Measurements from ENCODE around the gene DSC1. TPM values are rescaled to one million over a fixed set of nuclear protein-coding genes. Genes with fewer than 3 reads are reported as not detected.

DSC1 gene
- total and polyA plus RNA-seq, 2 of the 8 experiments (the other 6 are each of a cell fraction or from before 2014, with no cell fraction given) = 0.02 TPM; not detected in 1

GRCh38 chr18:31125878-31126277 lies 36.8 kb downstream of the DSC1 start:
- Histone ChIP-seq H3K23ac (ENCODE audit: insufficient read length) (no peak overlapping the region), H2BK20ac (ENCODE audit: low read length) (no peak overlapping the region), H3K14ac (ENCODE audit: insufficient read length) (no peak overlapping the region), H2BK120ac (replicated peaks; ENCODE audit: low read depth, low read length) (no peak overlapping the region), H3K4me2 (ENCODE audit: insufficient read depth in 1 of 2, low read depth in 2 of 2, low read length in 2 of 2) (no peak overlapping the region), H3K4ac (replicated peaks; ENCODE audit: insufficient read length, low read depth, low read length) (no peak overlapping the region), H4K20me1 (replicated peaks in 1 of 2; ENCODE audit: control insufficient read depth in 1 of 2, insufficient read depth in 2 of 2, low read length in 2 of 2) (no peaks in the 10 kb centered on the region), H3K9ac (replicated peaks in 1 of 4; ENCODE audit: extremely low read depth in 1 of 4, low read depth in 3 of 4, low read length in 3 of 4) (no peak overlapping the region), H3K23me2 (ENCODE audit: low read depth, low read length) (no peaks in the 10 kb centered on the region), H3K79me1 (ENCODE audit: low read depth, low read length) (no peaks in the 10 kb centered on the region), H2AFZ (ENCODE audit: low read length) (no peak overlapping the region), H3K56ac (replicated peaks; ENCODE audit: insufficient read length, low read depth, low read length) (no peak overlapping the region), H3K36me3 (ENCODE audit: control insufficient read depth in 2 of 4, insufficient read depth in 4 of 4, low read length in 3 of 4) (no peaks in the 10 kb centered on the region), H2BK12ac (ENCODE audit: low read depth, low read length) (no peak overlapping the region), H2AK5ac (ENCODE audit: low read depth, low read length) (no peak overlapping the region), H4K8ac (ENCODE audit: extremely low read depth, insufficient read depth, low read length) (no peak overlapping the region), H3K9me3 (ENCODE audit: insufficient read depth in 2 of 2, low read depth in 1 of 2, low read length in 1 of 2) (no peaks in the 10 kb centered on the region), H4K91ac (replicated peaks; ENCODE audit: insufficient read length, low read length) (no peak overlapping the region), H2BK5ac (ENCODE audit: low read depth, low read length) (no peak overlapping the region), H3K27me3 (replicated peaks in 1 of 4; ENCODE audit: control insufficient read depth in 3 of 4, extremely low read depth in 1 of 4, insufficient read depth in 3 of 4, low read length in 3 of 4) (no peaks in the 10 kb centered on the region), H3K79me2 (ENCODE audit: control insufficient read depth in 1 of 2, insufficient read depth in 2 of 2, low read length in 2 of 2) (no peaks in the 10 kb centered on the region), H4K5ac (ENCODE audit: insufficient read length, low read depth, low read length) (no peak overlapping the region), H3K4me1 (replicated peaks in 1 of 4; ENCODE audit: control insufficient read depth in 3 of 4, insufficient read depth in 4 of 4, low read length in 3 of 4) (no peaks in the 10 kb centered on the region), H3K4me3 (ENCODE audit: extremely low read depth in 1 of 4, insufficient read depth in 2 of 4, low read depth in 3 of 4, low read length in 4 of 4) (no peak overlapping the region), H2BK15ac (ENCODE audit: low read length) (no peak overlapping the region), H3K18ac (ENCODE audit: extremely low read depth, low read length) (no peak overlapping the region), H3K27ac (ENCODE audit: low read depth, low read length) (no peak overlapping the region)
- DNase-seq (ENCODE audit: low read depth in 1 of 2, low spot score in 2 of 2) (no peak), FAIRE-seq (no peak)
- ChIA-PET CTCF (ENCODE audit: partially characterized antibody) (no interaction called here), POLR2A (ENCODE audit: partially characterized antibody) (interaction anchor here (0.6 kb wide), 1 partner anchor 35 kb away, joined by 3 read pairs; no protein-coding TSS in a partner anchor)
- 81% methylated on average over 1 of the region's 1 CpG; no CpG with 5 or more reads in 1 of the 2 experiments for WGBS, 2 experiments (ENCODE audit: extremely low coverage in 1 of 2, insufficient coverage in 1 of 2, insufficient read length in 1 of 2, insufficient replicate concordance in 2 of 2, low coverage in 1 of 2, low lambda C conversion rate in 2 of 2, missing lambda C conversion rate in 1 of 2)
- no peak for TF ChIP-seq CHD2 (IDR thresholded peaks at IDR 0.05; ENCODE audit: low read length)
- TF ChIP-seq TCF12 (IDR thresholded peaks at IDR 0.05; ENCODE audit: low read depth, low read length) = no peak
- TF ChIP-seq RNF2 (IDR thresholded peaks at IDR 0.05; ENCODE audit: borderline replicate concordance, low read depth, low read length, missing control alignments, poor library complexity, severe bottlenecking) = no peak
- no peak for TF ChIP-seq HDAC2 (IDR thresholded peaks at IDR 0.05; ENCODE audit: borderline replicate concordance in 1 of 2, low read depth in 2 of 2, low read length in 2 of 2)
- TF ChIP-seq SRF (IDR thresholded peaks at IDR 0.05; ENCODE audit: low read depth, low read length) = no peak
- no peak for TF ChIP-seq CTBP2 (IDR thresholded peaks at IDR 0.05; ENCODE audit: borderline replicate concordance, insufficient read depth, insufficient read length, low read length)
- TF ChIP-seq, protein P1, sequence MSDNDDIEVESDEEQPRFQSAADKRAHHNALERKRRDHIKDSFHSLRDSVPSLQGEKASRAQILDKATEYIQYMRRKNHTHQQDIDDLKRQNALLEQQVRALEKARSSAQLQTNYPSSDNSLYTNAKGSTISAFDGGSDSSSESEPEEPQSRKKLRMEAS (IDR thresholded peaks at IDR 0.05) = no peak
- no peak for TF ChIP-seq TEAD4 (IDR thresholded peaks at IDR 0.05; ENCODE audit: low read depth, low read length)
- no peak for TF ChIP-seq ATF3 (IDR thresholded peaks at IDR 0.05; ENCODE audit: insufficient read depth, low read depth, low read length)
- no peak for TF ChIP-seq GTF2F1 (IDR thresholded peaks at IDR 0.05; ENCODE audit: borderline replicate concordance, low read depth, low read length)
- TF ChIP-seq NRF1 (IDR thresholded peaks at IDR 0.05; ENCODE audit: low read depth, low read length) = no peak
- TF ChIP-seq FOSL1 (IDR thresholded peaks at IDR 0.05; ENCODE audit: insufficient read depth, low read depth, low read length) = no peak
- no peak for TF ChIP-seq BACH1 (IDR thresholded peaks at IDR 0.05; ENCODE audit: low read length)
